B cell (primary cell): ENCODE data around the gene CERS1. TPM values are rescaled to one million over a fixed set of nuclear protein-coding genes. Genes with fewer than 3 reads are reported as not detected.
A peak's percentile ranks its signal among the peaks of the same experiment; 100 is the strongest.

Experiments used
- ATAC-seq: fragments of 200-7000 bp; cut with Tn5 transposase; one replicate; pipeline ENCODE4 v1.10.0; 2021; ENCODE audit warnings: low read depth, mild to moderate bottlenecking, moderate number of reproducible peaks, moderate library complexity
- CTCF ChIA-PET: fragments of 350-600 bp; sonication (Branson Sonifier 250); formaldehyde crosslinking; loops from one replicate; lab custom pipeline; 2021; ENCODE audit warnings: antibody characterized with exemption, inconsistent platforms; lab: Charles Lee
- POLR2A ChIA-PET: fragments of 350-600 bp; sonication (Branson Sonifier 250); formaldehyde crosslinking; loops from one replicate; lab custom pipeline; 2021; ENCODE audit warnings: antibody characterized with exemption; lab: Charles Lee
- DNase-seq: peaks from one replicate; pipeline ENCODE4 v3.0.0; 2013
- H2AFZ ChIP-seq: 2 replicates; pipeline ENCODE4 v1.6.1; 2012; ENCODE audit warnings: mild to moderate bottlenecking, low read depth, low read length; ENCODE audit not compliant: insufficient read depth, poor library complexity, severe bottlenecking
- H3K27ac ChIP-seq, 2 donors: 1 replicate in 1 of 2; 2 replicates in 1 of 2; pipeline ENCODE4 v1.5.1; 2012 to 2013; ENCODE audit warnings: low read length in 2 of 2, mild to moderate bottlenecking in 2 of 2, moderate library complexity in 1 of 2
- H3K27me3 ChIP-seq, 4 experiments: fragments of 200-600 bp in 1 of 4; sonication (generic) in 1 of 4; replicated peaks in 1 of 4; 1 replicate in 2 of 4; 2 replicates in 2 of 4; pipeline versions ENCODE4 v1.6.1 to v1.7.0; 2013 to 2016; ENCODE audit warnings: low read length in 3 of 4, mild to moderate bottlenecking in 2 of 4, mixed read lengths in 1 of 4, moderate library complexity in 1 of 4; ENCODE audit not compliant: insufficient read depth in 4 of 4, control insufficient read depth in 3 of 4; ENCODE audit errors: control extremely low read depth in 1 of 4
- H3K36me3 ChIP-seq, 2 experiments: replicated peaks in 1 of 2; 1 replicate in 1 of 2; 2 replicates in 1 of 2; pipeline versions ENCODE4 v1.6.1 to v1.7.1; 2013; ENCODE audit warnings: low read length in 1 of 2; ENCODE audit not compliant: insufficient read depth in 2 of 2, control insufficient read depth in 1 of 2; ENCODE audit errors: control extremely low read depth in 1 of 2, extremely low read depth in 1 of 2
- H3K4me1 ChIP-seq, 2 donors: fragments of 200-600 bp in 1 of 2; sonication (generic) in 1 of 2; 1 replicate in 1 of 2; 2 replicates in 1 of 2; pipeline versions ENCODE4 v1.5.1 to v1.6.1; 2013 to 2017; ENCODE audit warnings: low read length in 2 of 2; ENCODE audit not compliant: control insufficient read depth in 2 of 2, insufficient read depth in 2 of 2
- H3K4me2 ChIP-seq: replicated peaks from 2 replicates; pipeline ENCODE3; 2012; ENCODE audit warnings: mild to moderate bottlenecking, low read depth, low read length; ENCODE audit not compliant: poor library complexity, severe bottlenecking
- H3K4me3 ChIP-seq, 5 experiments: fragments of 200-600 bp in 1 of 5; sonication (generic) in 1 of 5; 1 replicate in 3 of 5; 2 replicates in 2 of 5; pipeline versions ENCODE4 v1.5.1 to v1.7.0; 2011 to 2016; ENCODE audit warnings: low read length in 4 of 5, mild to moderate bottlenecking in 4 of 5, low read depth in 2 of 5, control low read depth in 1 of 5, moderate library complexity in 1 of 5; ENCODE audit not compliant: insufficient read depth in 1 of 5; ENCODE audit errors: control extremely low read depth in 1 of 5, extremely low read depth in 1 of 5
- H3K79me2 ChIP-seq: fragments of 200-600 bp; sonication (generic); one replicate; pipeline ENCODE4 v1.6.0; 2016; ENCODE audit warnings: low read length; ENCODE audit not compliant: control insufficient read depth, insufficient read depth
- H3K9ac ChIP-seq: fragments of 200-600 bp; sonication (generic); 2 replicates; pipeline ENCODE4 v1.6.1; 2017; ENCODE audit warnings: mild to moderate bottlenecking, low read length, moderate library complexity
- H3K9me3 ChIP-seq, 3 donors: one replicate each; pipeline versions ENCODE4 v1.6.1 to v1.7.1; 2013; ENCODE audit warnings: low read length in 2 of 3; ENCODE audit not compliant: control insufficient read depth in 2 of 3, insufficient read depth in 1 of 3; ENCODE audit errors: control extremely low read depth in 1 of 3
- H4K20me1 ChIP-seq: 2 replicates; pipeline ENCODE4 v1.6.0; 2012; ENCODE audit warnings: mild to moderate bottlenecking, low read length; ENCODE audit not compliant: insufficient read depth, control insufficient read depth, poor library complexity, severe bottlenecking
- H3K27ac Mint-ChIP-seq: one replicate; pipeline ENCODE4 v1.8.0; 2021; ENCODE audit warnings: mixed read lengths
- H3K27me3 Mint-ChIP-seq: one replicate; pipeline ENCODE4 v1.8.0; 2021; ENCODE audit warnings: mixed read lengths
- H3K4me1 Mint-ChIP-seq: one replicate; pipeline ENCODE4 v1.8.0; 2021; ENCODE audit warnings: mixed read lengths
- H3K4me3 Mint-ChIP-seq: one replicate; pipeline ENCODE4 v1.8.0; 2021; ENCODE audit warnings: mixed read lengths
- H3K9me3 Mint-ChIP-seq: one replicate; pipeline ENCODE4 v1.8.0; 2022; ENCODE audit warnings: mixed read lengths; ENCODE audit not compliant: insufficient read depth
- EZH2 ChIP-seq: IDR thresholded peaks from 2 replicates; pipeline ENCODE4 v1.6.1; 2012; ENCODE audit warnings: borderline replicate concordance, low read depth, mild to moderate bottlenecking, moderate library complexity, low read length; ENCODE audit not compliant: insufficient read depth, poor library complexity, severe bottlenecking
- WGBS: methylation state at CpG from one replicate; pipeline ENCODE4 v1.1.5; 2013; ENCODE audit warnings: missing lambda C conversion rate; ENCODE audit not compliant: insufficient coverage; 5-methylcytosine and 5-hydroxymethylcytosine counted together
- intact Hi-C: fragments of 100-400 bp; cut with micrococcal nuclease; formaldehyde crosslinking; loops from one replicate; pipeline ENCODE4 v1.10.0; 2022
- polyA plus RNA-seq: library from polyadenylated mRNA; depleted of rRNA; stranded (reverse); fragments of >200 nt; gene quantifications from 2 replicates; pipeline ENCODE4 v1.2.3, GENCODE V29; 2012
- total RNA-seq, 2 donors: library from RNA; stranded (reverse); fragments of 120-200 nt in 1 of 2; gene quantifications; 1 replicate in 1 of 2; 2 replicates in 1 of 2; pipeline versions ENCODE4 v1.2.3 to v1.2.4, GENCODE V29; 2013 to 2022
- TF ChIP-seq, protein P1 (sequence below): fragments of 200-600 bp; IDR thresholded peaks from one replicate; pipeline ENCODE4 v1.8.0; 2022; ENCODE audit warnings: antibody characterized with exemption, mild to moderate bottlenecking

Gene CERS1
- total and polyA plus RNA-seq, 2 donors (not counting 1 experiment from before 2014, with no cell fraction given), result not detected

DNA sequence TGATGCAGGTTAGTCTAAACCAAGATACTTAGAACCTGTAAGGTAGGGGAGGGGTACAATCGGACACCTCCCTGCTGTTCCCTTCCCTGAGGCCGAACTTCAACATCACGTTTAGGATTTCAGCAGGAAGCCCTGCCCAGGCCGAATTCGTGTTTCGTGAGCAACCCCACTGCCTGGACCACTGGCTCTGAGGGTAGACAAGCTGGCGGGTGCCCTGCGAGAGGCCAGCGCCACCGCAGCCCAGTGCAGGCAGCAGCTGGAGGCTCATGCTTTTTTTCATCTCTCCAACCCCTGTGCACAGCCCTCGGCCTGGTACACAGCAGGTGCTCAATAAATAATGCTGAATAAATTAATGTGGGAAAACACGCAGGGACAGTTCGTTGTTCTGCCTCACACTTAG is 37.3 kb upstream of the CERS1 start:
- Histone ChIP-seq H3K27ac (no peak overlapping the region), H3K4me1 (peaks cover 7 to 14% of the 10 kb centered on the region in 2 donors), H2AFZ (no peak overlapping the region), H3K4me2 (peak overlapping the region; percentile 80), H3K9ac (no peak overlapping the region), H3K36me3 (peaks cover 0 to 5% of the 10 kb centered on the region in 2 experiments), H3K9me3 (no peaks in the 10 kb centered on the region), H3K79me2 (no peaks in the 10 kb centered on the region), H3K27me3 (peaks cover 0 to 20% (median 5%) of the 10 kb centered on the region in 4 experiments), H3K4me3 (no peak overlapping the region), H4K20me1 (no peaks in the 10 kb centered on the region)
- intact Hi-C loops, result no loop called here
- peak overlapping the region; percentile 68 for H3K4me3 Mint-ChIP-seq
- ATAC-seq (no peak), DNase-seq (no peak)
- peaks cover 11% of the 10 kb centered on the region for H3K27me3 Mint-ChIP-seq
- ChIA-PET POLR2A (no interaction called here), CTCF (no interaction called here)
- TF ChIP-seq, protein P1, sequence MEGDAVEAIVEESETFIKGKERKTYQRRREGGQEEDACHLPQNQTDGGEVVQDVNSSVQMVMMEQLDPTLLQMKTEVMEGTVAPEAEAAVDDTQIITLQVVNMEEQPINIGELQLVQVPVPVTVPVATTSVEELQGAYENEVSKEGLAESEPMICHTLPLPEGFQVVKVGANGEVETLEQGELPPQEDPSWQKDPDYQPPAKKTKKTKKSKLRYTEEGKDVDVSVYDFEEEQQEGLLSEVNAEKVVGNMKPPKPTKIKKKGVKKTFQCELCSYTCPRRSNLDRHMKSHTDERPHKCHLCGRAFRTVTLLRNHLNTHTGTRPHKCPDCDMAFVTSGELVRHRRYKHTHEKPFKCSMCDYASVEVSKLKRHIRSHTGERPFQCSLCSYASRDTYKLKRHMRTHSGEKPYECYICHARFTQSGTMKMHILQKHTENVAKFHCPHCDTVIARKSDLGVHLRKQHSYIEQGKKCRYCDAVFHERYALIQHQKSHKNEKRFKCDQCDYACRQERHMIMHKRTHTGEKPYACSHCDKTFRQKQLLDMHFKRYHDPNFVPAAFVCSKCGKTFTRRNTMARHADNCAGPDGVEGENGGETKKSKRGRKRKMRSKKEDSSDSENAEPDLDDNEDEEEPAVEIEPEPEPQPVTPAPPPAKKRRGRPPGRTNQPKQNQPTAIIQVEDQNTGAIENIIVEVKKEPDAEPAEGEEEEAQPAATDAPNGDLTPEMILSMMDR, result no peak
- TF ChIP-seq EZH2, result no peak
- 78% methylated on average over 8 of the region's 13 CpGs for WGBS
- no peak overlapping the region for H3K27ac Mint-ChIP-seq
- H3K4me1 Mint-ChIP-seq, result peaks cover 9% of the 10 kb centered on the region
- no peaks in the 10 kb centered on the region for H3K9me3 Mint-ChIP-seq

DNA sequence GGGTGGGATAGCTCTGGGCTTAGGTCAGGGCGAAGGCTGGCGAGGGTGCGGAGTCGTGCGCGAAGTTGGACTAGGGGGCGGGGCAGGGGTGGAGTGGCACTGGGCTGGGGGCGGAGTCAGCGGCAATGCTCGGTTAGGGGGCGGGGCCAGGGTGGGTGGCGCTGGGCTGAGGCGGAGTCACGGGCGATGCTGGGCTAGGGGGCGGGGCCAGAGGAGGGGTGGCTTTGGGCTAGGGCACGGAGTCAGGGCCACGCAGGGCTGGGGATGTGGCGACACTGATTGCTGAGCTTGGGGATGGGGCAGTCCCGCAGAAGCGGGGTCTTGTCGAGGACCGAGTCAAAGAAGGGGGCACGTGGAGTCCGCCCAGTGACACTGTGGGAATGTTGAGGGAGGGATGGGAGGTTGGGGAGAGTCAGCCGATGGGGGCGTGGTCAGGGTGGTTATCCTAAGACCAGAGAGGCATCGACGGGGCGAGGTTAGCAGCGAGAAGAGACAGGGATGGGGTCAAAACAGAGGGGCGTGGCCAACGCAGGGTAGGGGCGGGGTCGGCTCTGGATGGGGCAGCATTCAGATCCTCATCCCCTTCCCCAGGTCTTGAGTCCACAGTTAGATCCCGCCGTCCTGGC is 36.4 kb upstream of the CERS1 start:
- intact Hi-C loops, result loop anchor here (1.0 kb wide), 1 partner anchor 13 kb away; the partner anchor contains the start of genes COPE and DDX49
- Histone ChIP-seq H3K4me2 (peak overlapping the region; percentile 80), H3K79me2 (no peaks in the 10 kb centered on the region)

More for the DNA sequence above, 36.4 kb upstream of the CERS1 start:
- Mint-ChIP-seq H3K9me3 (no peaks in the 10 kb centered on the region), H3K27ac (no peak overlapping the region), H3K4me1 (peaks cover 9% of the 10 kb centered on the region), H3K27me3 (peaks cover 7% of the 10 kb centered on the region), H3K4me3 (peak overlapping the region; percentile 83)
- H3K9me3 ChIP-seq, result no peaks in the 10 kb centered on the region
- ChIA-PET POLR2A (interaction anchor here (0.6 kb wide), 1 partner anchor 373 kb away, joined by 4 read pairs; no protein-coding TSS in a partner anchor), CTCF (no interaction called here)
- H3K27me3 ChIP-seq, result peaks cover 0 to 20% (median 5%) of the 10 kb centered on the region in 4 experiments
- peak overlapping the region; percentile 45 for H3K9ac ChIP-seq
- peaks cover 0 to 11% of the 10 kb centered on the region in 2 experiments for H3K36me3 ChIP-seq
- WGBS, result 4% methylated on average over 26 of the region's 37 CpGs
- H4K20me1 ChIP-seq, result no peaks in the 10 kb centered on the region
- DNase-seq (peak; percentile 85), ATAC-seq (peak; percentile 97)
- TF ChIP-seq EZH2, result no peak
- TF ChIP-seq, protein P1, result no peak
- H3K4me1 ChIP-seq, result peaks cover 7 to 14% of the 10 kb centered on the region in 2 donors
- H3K27ac ChIP-seq, result no peak overlapping the region
- H2AFZ ChIP-seq, result peak overlapping the region; percentile 63
- peak overlapping the region in 4 of 5 experiments; percentile 21 to 46 (median 40) for H3K4me3 ChIP-seq
